HL-60 (cell line): ENCODE measurements around the gene GABRB1.
A peak's percentile ranks its signal among the peaks of the same experiment; 100 is the strongest.

ENCODE experiments used
- DNase-seq, 2 experiments: peaks; one replicate each; pipeline ENCODE4 v3.0.0-alpha.2; 2010 to 2020; ENCODE audit warnings: low read depth in 1 of 2, low spot score in 1 of 2
- H3K27ac ChIP-seq: fragments of 250-450 bp; sonication (Bioruptor Pico); replicated peaks from 2 replicates; pipeline ENCODE4 v1.5.1; 2020; ENCODE audit warnings: mild to moderate bottlenecking, moderate library complexity
- H3K27me3 ChIP-seq: fragments of 250-450 bp; sonication (Bioruptor Pico); 2 replicates; pipeline ENCODE4 v1.5.1; 2021; ENCODE audit warnings: mild to moderate bottlenecking, moderate library complexity; ENCODE audit not compliant: insufficient read depth, poor library complexity, severe bottlenecking
- H3K4me3 ChIP-seq: replicated peaks from 2 replicates; pipeline ENCODE4 v1.5.1; 2011; ENCODE audit warnings: mild to moderate bottlenecking, control low read depth, low read length; ENCODE audit not compliant: insufficient read depth
- GABPA ChIP-seq: IDR thresholded peaks from 2 replicates; pipeline ENCODE4 v1.6.1; 2012; ENCODE audit warnings: low read depth
- POLR2AphosphoS5 ChIP-seq: IDR thresholded peaks from 2 replicates; pipeline ENCODE4 v1.6.1; 2012; ENCODE audit warnings: low read depth
- SPI1 ChIP-seq: IDR thresholded peaks from 2 replicates; pipeline ENCODE4 v1.6.1; 2012; ENCODE audit warnings: low read depth, mild to moderate bottlenecking, borderline replicate concordance
- TF ChIP-seq, protein P1 (sequence below): IDR thresholded peaks from one replicate; pipeline ENCODE4 v1.5.1; 2011; ENCODE audit warnings: low read length, control low read depth, inconsistent platforms; ENCODE audit not compliant: insufficient read depth
- TF ChIP-seq, protein P2 (sequence below): IDR thresholded peaks from 2 replicates; pipeline ENCODE4 v1.6.1; 2012; ENCODE audit warnings: low read depth; ENCODE audit not compliant: insufficient replicate concordance

Gene GABRB1

DNA sequence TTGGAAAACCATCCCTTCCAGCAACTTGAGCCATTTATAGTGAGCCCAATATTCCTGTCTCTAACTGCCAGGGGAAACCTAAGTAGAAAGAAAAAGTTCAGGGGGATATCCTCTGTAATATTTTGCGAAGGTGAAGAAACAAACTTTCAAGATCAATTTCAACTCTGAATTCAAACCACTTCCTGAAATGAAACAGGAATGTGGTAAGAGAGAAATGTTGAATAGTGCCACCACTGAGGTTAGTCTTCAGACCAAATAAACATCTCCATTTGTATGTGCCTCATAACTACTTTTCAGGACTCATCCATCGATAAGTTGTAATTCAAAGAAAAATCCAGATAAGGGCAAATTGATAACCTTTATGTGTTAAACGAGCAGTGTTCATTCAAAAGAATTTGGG is 128.7 kb downstream of the GABRB1 start:
- Histone ChIP-seq H3K27me3 (no peaks in the 10 kb centered on the region), H3K27ac (peak overlapping the region; percentile 45), H3K4me3 (no peak overlapping the region)
- peak in 1 of 2 experiments; percentile 29 for DNase-seq
- TF ChIP-seq POLR2AphosphoS5 = no peak
- TF ChIP-seq, protein P1, sequence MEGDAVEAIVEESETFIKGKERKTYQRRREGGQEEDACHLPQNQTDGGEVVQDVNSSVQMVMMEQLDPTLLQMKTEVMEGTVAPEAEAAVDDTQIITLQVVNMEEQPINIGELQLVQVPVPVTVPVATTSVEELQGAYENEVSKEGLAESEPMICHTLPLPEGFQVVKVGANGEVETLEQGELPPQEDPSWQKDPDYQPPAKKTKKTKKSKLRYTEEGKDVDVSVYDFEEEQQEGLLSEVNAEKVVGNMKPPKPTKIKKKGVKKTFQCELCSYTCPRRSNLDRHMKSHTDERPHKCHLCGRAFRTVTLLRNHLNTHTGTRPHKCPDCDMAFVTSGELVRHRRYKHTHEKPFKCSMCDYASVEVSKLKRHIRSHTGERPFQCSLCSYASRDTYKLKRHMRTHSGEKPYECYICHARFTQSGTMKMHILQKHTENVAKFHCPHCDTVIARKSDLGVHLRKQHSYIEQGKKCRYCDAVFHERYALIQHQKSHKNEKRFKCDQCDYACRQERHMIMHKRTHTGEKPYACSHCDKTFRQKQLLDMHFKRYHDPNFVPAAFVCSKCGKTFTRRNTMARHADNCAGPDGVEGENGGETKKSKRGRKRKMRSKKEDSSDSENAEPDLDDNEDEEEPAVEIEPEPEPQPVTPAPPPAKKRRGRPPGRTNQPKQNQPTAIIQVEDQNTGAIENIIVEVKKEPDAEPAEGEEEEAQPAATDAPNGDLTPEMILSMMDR = no peak
- peak; percentile 88 for TF ChIP-seq SPI1
- no peak for TF ChIP-seq GABPA
- TF ChIP-seq, protein P2, sequence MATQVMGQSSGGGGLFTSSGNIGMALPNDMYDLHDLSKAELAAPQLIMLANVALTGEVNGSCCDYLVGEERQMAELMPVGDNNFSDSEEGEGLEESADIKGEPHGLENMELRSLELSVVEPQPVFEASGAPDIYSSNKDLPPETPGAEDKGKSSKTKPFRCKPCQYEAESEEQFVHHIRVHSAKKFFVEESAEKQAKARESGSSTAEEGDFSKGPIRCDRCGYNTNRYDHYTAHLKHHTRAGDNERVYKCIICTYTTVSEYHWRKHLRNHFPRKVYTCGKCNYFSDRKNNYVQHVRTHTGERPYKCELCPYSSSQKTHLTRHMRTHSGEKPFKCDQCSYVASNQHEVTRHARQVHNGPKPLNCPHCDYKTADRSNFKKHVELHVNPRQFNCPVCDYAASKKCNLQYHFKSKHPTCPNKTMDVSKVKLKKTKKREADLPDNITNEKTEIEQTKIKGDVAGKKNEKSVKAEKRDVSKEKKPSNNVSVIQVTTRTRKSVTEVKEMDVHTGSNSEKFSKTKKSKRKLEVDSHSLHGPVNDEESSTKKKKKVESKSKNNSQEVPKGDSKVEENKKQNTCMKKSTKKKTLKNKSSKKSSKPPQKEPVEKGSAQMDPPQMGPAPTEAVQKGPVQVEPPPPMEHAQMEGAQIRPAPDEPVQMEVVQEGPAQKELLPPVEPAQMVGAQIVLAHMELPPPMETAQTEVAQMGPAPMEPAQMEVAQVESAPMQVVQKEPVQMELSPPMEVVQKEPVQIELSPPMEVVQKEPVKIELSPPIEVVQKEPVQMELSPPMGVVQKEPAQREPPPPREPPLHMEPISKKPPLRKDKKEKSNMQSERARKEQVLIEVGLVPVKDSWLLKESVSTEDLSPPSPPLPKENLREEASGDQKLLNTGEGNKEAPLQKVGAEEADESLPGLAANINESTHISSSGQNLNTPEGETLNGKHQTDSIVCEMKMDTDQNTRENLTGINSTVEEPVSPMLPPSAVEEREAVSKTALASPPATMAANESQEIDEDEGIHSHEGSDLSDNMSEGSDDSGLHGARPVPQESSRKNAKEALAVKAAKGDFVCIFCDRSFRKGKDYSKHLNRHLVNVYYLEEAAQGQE = no peak

DNA sequence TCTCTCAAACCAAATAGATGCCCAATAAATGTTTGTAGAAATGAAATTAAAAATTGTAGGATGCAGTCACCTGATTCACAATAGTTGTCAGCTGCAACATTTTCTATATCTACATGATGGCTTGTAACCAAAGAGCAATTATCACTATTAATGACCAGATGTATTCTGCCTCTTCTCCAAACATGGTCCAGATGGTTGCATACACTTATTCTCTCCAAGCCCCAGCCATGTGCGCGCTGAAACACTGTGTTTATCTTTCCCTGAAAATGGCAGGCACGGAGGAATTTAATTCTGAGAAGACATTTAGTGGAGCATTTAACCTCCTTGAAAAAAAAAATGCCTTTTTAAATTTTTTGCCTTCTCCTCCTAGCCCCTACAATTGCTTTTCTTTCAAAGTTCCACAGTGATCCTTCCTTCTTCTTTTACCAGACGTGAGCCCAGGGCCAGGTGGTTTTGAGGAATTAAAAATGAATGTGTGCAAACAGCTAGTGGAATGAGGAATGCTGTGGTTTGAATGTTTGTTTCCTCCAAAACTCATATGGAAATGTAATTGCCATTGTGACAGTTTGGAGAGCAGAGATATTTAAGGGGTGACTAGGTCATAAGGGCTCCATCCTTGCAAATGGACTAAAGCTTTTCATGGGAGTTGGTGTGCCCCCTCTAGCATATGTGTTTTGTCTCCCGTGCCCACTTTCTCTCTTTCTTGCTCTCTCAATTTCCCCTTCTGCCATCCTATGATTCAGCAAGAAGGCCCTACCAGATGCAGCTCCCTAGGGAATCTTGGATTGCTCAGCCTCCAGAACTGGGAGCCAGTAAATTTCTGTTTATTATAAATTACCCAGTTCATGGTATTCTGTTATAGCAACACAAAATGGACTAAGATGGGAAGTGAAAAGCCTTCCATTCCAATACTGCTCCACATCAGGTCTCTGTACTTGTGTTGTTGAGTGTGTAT is 136.0 kb downstream of the GABRB1 start:
- no peak for DNase-seq
- TF ChIP-seq POLR2AphosphoS5 = no peak
- TF ChIP-seq SPI1 = no peak
- TF ChIP-seq, protein P2 = no peak
- TF ChIP-seq, protein P1 = no peak
- no peak for TF ChIP-seq GABPA
- Histone ChIP-seq H3K27me3 (no peaks in the 10 kb centered on the region), H3K27ac (no peak overlapping the region), H3K4me3 (no peak overlapping the region)

DNA sequence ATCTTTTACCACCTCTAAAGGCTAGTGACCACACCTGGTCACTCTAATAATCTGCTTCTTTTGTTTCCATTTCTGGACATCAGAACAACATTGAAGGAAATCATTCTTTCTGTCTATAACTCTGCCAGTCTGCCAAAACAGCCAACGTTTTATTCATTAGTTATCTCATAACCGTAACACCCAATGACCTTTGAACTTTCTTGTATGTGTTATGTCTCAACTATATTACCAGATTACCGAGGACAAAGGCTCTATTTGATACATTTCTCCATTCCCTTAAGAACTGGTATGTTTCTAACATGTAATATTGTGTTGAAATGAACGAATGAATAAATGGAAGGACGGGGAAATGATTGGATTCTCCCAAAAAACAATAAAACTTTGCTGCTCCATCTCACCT is 152.7 kb downstream of the GABRB1 start:
- no peak for DNase-seq
- H3K27ac ChIP-seq = no peak overlapping the region
- no peak for TF ChIP-seq POLR2AphosphoS5
- TF ChIP-seq SPI1 = no peak
- TF ChIP-seq, protein P1 = no peak
- TF ChIP-seq GABPA = no peak
- TF ChIP-seq, protein P2 = no peak
- no peaks in the 10 kb centered on the region for H3K27me3 ChIP-seq
- H3K4me3 ChIP-seq = no peak overlapping the region
